Measurements from ENCODE around the gene TRIM29. TPM values are rescaled to one million over a fixed set of nuclear protein-coding genes. Genes with fewer than 3 reads are reported as not detected.
A peak's percentile ranks its signal among the peaks of the same experiment; 100 is the strongest.

TRIM29 gene, protein sequence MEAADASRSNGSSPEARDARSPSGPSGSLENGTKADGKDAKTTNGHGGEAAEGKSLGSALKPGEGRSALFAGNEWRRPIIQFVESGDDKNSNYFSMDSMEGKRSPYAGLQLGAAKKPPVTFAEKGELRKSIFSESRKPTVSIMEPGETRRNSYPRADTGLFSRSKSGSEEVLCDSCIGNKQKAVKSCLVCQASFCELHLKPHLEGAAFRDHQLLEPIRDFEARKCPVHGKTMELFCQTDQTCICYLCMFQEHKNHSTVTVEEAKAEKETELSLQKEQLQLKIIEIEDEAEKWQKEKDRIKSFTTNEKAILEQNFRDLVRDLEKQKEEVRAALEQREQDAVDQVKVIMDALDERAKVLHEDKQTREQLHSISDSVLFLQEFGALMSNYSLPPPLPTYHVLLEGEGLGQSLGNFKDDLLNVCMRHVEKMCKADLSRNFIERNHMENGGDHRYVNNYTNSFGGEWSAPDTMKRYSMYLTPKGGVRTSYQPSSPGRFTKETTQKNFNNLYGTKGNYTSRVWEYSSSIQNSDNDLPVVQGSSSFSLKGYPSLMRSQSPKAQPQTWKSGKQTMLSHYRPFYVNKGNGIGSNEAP
- total RNA-seq = under 1 TPM in 2 of 10 donors, not detected in 8; 0.30 to 0.64 TPM
- polyA plus RNA-seq = under 1 TPM in 1 of 2 donors, not detected in 1; 0.17 TPM
- long read RNA-seq, donor 1 = 0 reads
- long read RNA-seq, donor 2 = 0 reads
- long read RNA-seq, donor 3 = 0 reads

DNA sequence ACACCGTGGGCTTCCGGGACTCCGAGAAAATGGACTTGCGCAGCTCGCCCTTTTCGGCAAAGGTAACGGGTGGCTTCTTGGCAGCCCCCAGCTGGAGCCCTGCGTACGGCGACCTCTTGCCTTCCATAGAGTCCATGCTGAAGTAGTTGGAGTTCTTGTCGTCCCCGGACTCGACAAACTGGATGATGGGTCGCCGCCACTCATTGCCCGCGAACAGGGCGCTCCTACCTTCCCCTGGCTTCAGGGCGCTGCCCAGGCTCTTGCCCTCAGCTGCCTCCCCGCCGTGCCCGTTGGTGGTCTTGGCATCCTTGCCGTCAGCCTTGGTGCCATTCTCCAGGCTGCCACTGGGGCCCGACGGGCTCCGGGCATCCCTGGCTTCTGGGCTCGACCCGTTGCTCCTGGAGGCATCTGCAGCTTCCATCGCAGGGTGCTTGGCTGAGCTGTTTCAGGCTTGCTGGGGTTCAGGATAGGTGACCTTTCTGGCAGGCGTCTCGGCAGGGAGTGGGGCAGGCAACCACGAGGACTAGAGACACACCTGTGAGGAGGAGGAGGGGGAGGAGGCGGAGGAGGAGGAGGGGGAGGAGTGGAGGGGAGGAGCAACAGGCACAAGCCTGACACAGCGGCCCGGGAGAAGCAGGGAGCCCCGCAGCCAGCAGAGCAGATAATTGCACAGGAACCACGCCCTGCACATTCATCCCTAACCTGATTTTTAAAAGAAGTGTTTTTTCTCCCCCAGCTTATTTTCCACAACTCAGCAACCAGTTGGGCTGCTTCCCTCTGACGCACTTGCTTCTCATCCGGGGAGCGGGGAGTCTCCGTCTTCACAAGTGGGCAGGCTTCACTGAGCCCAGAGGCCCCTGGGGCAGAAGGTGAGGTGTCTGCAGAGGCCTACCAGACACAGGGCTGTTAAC lies at the start of gene TRIM29:
TSS of gene TRIM29 (minus strand) at position 503 of the 911 bp plus-strand sequence. CDS start at position 421, 82 bp downstream.
- 79 to 81% methylated on average over 40 to 41 of the region's 41 CpGs for WGBS, 2 donors
- TF ChIP-seq, protein P1, sequence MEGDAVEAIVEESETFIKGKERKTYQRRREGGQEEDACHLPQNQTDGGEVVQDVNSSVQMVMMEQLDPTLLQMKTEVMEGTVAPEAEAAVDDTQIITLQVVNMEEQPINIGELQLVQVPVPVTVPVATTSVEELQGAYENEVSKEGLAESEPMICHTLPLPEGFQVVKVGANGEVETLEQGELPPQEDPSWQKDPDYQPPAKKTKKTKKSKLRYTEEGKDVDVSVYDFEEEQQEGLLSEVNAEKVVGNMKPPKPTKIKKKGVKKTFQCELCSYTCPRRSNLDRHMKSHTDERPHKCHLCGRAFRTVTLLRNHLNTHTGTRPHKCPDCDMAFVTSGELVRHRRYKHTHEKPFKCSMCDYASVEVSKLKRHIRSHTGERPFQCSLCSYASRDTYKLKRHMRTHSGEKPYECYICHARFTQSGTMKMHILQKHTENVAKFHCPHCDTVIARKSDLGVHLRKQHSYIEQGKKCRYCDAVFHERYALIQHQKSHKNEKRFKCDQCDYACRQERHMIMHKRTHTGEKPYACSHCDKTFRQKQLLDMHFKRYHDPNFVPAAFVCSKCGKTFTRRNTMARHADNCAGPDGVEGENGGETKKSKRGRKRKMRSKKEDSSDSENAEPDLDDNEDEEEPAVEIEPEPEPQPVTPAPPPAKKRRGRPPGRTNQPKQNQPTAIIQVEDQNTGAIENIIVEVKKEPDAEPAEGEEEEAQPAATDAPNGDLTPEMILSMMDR (IDR thresholded peaks at IDR 0.05) = no peak
- no peaks in the 10 kb centered on the region for H3K36me3 ChIP-seq
- H3K4me1 ChIP-seq = no peaks in the 10 kb centered on the region
- no peaks in the 10 kb centered on the region for H3K9me3 ChIP-seq
- ATAC-seq (no peak), DNase-seq (peak in 1 of 2 donors; percentile 2)
- no peak within 1 kb of the TSS for H3K27ac ChIP-seq
- peaks cover 0 to 30% (median 15%) of the 10 kb centered on the region in 7 donors for H3K27me3 ChIP-seq
- intact Hi-C loops (cut with DNase I) = no loop called here
- no peak within 1 kb of the TSS for H3K4me3 ChIP-seq

DNA sequence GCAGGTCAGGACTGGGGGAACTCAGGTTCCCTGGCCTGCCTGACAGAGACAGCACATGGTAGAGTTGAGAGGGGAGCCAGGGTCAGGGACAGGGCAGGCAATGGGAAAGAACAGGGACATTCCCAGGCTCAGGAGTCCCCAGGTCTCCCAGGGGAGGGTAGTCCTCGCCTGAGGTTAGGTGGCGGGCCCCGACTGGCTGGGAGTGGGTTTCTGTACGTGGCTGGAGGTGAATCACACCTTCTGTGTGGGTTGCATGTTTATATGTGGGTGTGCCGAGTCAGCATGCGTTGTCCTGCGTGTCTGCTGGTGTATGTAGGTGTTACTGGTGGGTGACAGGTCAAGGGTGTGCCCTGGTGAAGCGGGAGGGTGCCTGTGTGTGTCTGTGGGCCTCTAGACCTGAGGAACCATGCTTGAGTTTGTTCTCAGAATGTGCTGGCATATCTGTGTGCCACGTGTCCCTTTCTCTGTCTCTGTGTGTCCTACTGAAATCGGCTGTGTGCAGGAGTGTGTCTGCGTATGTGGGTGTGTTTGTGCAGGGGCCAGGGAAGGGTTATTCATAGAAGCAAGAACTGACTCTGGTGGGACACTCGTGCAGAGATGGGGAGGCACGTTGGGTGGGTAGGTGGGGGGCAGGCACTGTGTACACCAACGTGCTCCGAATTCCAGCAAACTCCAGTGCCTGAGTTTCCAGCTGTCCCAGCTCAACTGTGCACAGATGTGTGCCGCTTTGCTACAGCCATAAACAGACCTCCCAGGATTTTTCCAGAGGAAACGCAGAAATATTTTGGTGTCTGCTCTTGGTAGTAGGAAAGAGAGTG lies 49.1 kb upstream of the TRIM29 start:
- TF ChIP-seq, protein P1 (IDR thresholded peaks at IDR 0.05) = no peak
- DNase-seq = no peak
- Histone ChIP-seq H3K27me3 (peaks cover 0 to 6% (median 0%) of the 10 kb centered on the region in 7 donors), H3K4me3 (peak overlapping the region in 4 of 10 donors; percentile 21 to 42 (median 22)), H3K27ac (peak overlapping the region; percentile 71 to 88 (median 83)), H3K9me3 (no peaks in the 10 kb centered on the region), H3K36me3 (no peaks in the 10 kb centered on the region), H3K4me1 (peaks cover 5 to 67% (median 34%) of the 10 kb centered on the region in 9 donors)
- intact Hi-C loops (cut with DNase I) = loop anchor here in 1 of 10 donors (2.0 kb wide), 1 partner anchor 24 kb away; the partner anchor contains the start of gene OAF
- ATAC-seq = peak in 6 of 8 donors; percentile 8 to 52 (median 38)
- WGBS, 2 donors = 61 to 71% methylated on average over 17 of the region's 17 CpGs

DNA sequence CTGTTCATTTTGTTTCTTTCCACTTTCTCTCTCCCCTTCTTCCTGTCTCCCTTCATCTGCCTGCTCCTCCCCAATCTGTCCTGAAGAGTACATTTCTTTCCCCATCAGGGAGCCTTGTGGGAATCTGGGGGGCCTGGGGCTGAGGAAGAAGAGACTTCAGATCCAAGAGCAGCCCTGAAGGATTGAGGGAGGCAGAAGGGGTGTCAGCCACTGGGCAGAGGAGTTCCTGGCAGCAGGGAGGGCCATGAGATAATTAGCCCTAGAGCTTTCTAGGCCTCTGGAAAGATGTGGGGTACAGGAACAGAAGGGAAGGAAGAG lies 48.5 kb upstream of the TRIM29 start:
- no peak for DNase-seq
- peaks cover 5 to 72% (median 36%) of the 10 kb centered on the region in 9 donors for H3K4me1 ChIP-seq
- H3K27me3 ChIP-seq = peaks cover 0 to 6% (median 0%) of the 10 kb centered on the region in 7 donors

More for the DNA sequence above, 48.5 kb upstream of the TRIM29 start:
- ATAC-seq = no peak
- H3K9me3 ChIP-seq = no peaks in the 10 kb centered on the region
- H3K4me3 ChIP-seq = no peak overlapping the region
- TF ChIP-seq, protein P1 (IDR thresholded peaks at IDR 0.05) = no peak
- no peaks in the 10 kb centered on the region for H3K36me3 ChIP-seq
- H3K27ac ChIP-seq = peak overlapping the region; percentile 71 to 88 (median 83)
- intact Hi-C loops (cut with DNase I) = loop anchor here in 1 of 10 donors (2.0 kb wide), 1 partner anchor 24 kb away; the partner anchor contains the start of gene OAF
